Subcutaneous adipose tissue (tissue), 4 donors: ENCODE measurements around the gene MGAT4A. TPM values are rescaled to one million over a fixed set of nuclear protein-coding genes. Genes with fewer than 3 reads are reported as not detected.

Source experiments
- total RNA-seq, 4 donors: library from RNA; depleted of rRNA; stranded (reverse); fragments of >200 nt; gene quantifications; one replicate each; pipeline ENCODE4 v1.1.0, GENCODE V29; 2016
- TF ChIP-seq, protein P1 (sequence below): fragments of 450-650 bp; IDR thresholded peaks from one replicate; pipeline ENCODE4 v1.5.1; 2016; ENCODE audit warnings: low read depth, mild to moderate bottlenecking, control low read depth, antibody characterized with exemption, moderate library complexity

MGAT4A gene
- total RNA-seq, 4 donors from 2014 or later: 23.0 to 30.8 (median 27.5) TPM

DNA sequence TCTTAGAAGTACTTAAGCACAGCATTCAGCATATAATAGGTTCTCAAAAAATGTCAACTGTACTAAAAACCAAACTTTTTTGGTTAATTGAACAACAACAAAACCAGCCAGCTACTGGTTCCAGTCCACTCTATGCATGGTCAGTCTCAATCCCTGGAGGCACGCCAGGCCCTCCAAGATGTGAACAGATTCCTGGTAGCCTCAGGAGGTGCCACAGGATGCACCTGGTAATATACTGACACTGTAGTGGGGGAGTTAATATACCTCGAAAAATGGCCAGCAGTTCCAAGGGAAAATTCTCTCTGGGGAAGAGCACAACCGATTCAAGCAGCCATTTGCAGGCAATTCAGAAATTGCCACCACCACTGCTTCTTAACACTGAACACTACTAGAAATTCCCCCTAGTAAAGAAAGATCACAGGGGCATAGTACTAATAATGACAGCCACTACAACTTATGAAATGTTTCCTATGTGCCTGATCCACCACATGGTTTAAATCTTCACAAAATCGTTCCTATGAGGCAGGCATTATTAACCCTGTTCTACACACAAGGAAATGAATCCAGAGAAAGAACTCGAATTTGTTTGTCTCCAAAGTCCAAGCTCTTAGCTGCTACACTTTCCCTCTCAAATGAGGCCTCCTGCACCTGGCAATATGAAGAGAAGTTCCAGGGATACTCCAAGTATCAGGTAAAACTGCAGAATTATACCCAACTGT is 3.4 kb downstream of the MGAT4A start:
- TF ChIP-seq, protein P1, sequence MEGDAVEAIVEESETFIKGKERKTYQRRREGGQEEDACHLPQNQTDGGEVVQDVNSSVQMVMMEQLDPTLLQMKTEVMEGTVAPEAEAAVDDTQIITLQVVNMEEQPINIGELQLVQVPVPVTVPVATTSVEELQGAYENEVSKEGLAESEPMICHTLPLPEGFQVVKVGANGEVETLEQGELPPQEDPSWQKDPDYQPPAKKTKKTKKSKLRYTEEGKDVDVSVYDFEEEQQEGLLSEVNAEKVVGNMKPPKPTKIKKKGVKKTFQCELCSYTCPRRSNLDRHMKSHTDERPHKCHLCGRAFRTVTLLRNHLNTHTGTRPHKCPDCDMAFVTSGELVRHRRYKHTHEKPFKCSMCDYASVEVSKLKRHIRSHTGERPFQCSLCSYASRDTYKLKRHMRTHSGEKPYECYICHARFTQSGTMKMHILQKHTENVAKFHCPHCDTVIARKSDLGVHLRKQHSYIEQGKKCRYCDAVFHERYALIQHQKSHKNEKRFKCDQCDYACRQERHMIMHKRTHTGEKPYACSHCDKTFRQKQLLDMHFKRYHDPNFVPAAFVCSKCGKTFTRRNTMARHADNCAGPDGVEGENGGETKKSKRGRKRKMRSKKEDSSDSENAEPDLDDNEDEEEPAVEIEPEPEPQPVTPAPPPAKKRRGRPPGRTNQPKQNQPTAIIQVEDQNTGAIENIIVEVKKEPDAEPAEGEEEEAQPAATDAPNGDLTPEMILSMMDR: no peak

DNA sequence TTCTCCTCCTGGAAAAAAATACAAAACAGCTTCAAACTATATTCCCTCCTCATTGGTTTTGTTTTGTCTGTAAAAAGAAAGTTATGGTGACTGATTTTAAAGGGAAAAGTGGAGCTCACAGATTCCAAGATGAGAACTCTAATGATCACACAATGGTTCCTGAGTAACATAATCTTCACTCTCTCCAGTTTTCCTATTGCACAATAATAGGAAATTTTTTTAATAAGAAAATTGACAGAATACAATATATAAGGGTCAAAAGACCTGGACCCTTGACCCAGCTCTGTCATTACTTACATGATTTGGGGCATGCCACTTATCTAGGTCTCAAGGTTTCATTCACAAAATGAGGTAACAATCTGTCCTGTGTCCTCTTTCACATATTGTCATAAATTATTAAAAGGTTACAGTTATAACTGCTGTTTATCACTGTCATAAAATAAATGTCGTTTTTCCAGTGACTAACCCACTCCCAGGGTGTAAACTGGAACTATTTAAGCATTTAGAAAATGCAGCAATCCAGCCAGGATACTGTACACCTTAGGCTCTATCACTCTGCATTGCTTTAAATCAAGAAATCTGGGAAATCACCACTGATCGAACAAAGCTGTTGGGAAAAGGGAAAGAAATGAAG is 4.1 kb downstream of the MGAT4A start:
- TF ChIP-seq, protein P1: no peak

DNA sequence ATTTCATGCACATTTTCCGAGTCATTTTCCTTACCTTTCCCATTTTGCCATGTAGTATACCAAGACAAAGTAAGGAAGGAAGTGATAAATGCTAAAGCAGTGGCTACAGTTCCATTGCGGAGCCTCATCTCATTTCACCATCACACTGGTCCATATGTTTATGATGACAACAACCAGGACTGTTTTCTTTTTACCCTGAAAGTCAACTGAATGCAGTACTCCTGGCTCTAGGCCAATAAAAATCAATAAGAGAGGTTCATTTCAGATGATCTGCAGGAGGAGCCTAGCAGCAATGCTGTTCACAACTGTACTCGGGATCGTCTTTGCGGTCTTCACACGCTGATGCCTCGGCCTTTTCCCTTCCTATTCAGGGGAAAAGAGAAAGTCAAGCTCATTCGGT is 4.7 kb downstream of the MGAT4A start:
- TF ChIP-seq, protein P1: no peak

DNA sequence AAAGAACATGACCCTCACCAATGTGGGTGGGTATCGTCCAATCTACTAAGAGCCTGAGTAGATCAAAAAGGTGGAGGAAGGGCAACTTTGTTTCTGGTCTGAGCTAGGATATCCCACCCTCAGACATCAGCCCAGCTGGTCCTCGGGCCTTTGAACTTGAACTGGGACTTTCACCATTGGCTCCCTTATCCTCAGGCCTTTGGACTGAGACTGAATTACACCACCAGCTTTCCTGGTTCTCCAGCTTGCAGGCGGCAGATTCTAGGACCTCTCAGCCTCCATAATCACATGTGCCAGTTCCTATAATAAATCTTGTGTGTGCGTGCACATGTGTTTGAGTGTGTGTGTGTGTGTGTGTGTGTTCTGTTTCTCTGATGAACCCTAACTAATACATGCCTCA is 10.6 kb downstream of the MGAT4A start:
- TF ChIP-seq, protein P1: no peak

DNA sequence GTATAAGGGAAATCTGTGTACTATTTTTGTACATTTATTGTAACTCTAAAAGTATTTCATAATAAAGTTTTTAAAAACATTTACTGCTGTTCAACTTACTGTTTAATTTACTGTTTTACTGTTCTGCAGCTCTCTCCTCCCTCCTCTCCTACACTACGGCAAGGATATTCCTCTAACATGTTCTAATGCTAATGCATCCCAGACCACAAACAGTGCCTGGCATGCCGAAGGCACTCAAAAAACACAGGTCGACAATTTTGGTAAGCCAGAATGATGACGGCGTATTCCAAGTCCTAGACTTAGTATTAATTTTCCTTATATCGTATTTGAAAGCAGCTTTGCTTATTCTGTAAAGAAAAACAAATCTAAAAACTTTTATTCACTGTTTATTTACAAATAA is 13.3 kb downstream of the MGAT4A start:
- TF ChIP-seq, protein P1: no peak

DNA sequence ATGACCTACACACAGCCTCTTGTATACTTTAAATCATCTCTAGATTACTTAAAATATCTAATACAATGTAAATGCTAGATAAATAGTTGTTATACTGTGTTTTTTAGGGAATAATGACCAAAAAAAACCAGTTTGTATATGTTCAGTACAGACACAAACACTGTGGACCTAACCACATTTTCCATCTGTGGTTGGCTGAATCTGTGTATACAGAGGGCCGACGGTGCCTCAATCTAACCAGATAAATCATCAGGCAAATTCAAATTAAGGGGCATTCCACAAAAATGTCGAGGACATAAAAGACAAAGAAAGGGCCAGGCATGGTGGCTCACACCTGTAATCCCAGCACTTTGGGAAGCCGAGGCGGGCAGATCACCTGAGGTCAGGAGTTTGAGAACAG is 14.1 kb downstream of the MGAT4A start:
- TF ChIP-seq, protein P1: no peak

DNA sequence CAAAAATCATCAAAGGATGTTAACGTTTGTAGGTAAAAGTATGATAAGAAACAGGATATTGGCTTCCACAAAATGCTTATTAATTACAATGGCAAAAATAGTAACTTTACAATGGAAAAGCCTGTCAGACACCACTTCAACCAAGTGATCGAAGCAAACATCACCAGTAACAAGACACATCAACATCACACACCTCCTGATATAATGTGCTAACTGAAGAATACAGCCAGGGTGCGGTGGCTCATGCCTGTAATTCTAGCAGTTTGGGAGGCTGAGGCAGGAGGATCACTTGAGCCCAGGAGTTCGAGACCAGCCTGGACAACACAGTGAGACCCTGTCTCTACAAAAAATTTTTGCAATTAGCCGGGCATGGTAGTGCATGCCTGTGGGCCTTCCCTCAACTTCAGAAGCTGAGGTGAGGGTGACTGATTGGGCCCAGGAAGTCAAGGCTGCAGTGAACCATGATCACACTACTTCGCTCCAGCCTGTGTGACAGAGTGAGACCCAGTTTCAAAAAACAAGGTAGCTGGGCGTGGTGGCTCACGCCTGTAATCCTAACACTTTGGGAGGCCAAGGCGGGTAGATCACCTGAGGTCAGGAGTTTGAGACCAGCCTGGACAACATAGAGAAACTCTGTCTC is 15.0 kb downstream of the MGAT4A start:
- TF ChIP-seq, protein P1: no peak
